H1 (cell line): ENCODE results near the gene GCNA.

Source experiments
- KDM1A ChIP-seq: fragments of 200-600, 300-600 bp; sonication (generic); IDR thresholded peaks from 2 replicates; pipeline ENCODE4 v1.7.1; 2016; ENCODE audit warnings: mild to moderate bottlenecking, low read length, borderline replicate concordance
- RFX5 ChIP-seq: IDR thresholded peaks from 2 replicates; pipeline ENCODE4 v1.6.1; 2011; ENCODE audit warnings: low read depth, low read length, improper control_type of control experiment, borderline replicate concordance
- RNF2 ChIP-seq: fragments of 200-900, 300-1000 bp; sonication (generic); IDR thresholded peaks from 2 replicates; pipeline ENCODE4 v1.7.1; 2016; ENCODE audit warnings: borderline replicate concordance, low read depth, mild to moderate bottlenecking, antibody characterized with exemption, low read length; ENCODE audit not compliant: poor library complexity, severe bottlenecking; ENCODE audit errors: missing control alignments
- TEAD4 ChIP-seq: IDR thresholded peaks from 2 replicates; pipeline ENCODE4 v1.6.1; 2012; ENCODE audit warnings: low read depth, low read length, inconsistent platforms, mixed read lengths

DNA sequence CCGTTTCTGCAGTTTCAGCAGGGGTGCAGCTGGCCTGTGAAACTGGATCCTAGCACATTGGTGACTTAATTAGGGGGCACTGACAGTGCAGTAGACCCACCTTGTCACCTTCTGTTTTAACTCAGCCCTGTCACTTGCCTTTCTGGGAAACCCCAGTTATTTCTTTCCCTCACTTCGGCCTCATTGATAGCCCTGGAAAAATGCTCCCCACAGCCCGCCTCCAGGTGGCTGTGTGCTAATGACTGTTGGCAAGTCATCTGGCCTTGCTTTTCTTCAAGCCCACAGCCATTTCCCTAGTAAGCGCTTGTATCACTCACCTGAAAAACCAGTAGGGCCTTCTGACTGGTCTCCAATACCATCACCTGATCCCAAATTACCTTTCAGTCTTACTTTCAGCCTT, 36.8 kb downstream of the GCNA start:
- TF ChIP-seq TEAD4: no peak
- TF ChIP-seq KDM1A: no peak
- no peak for TF ChIP-seq RNF2
- TF ChIP-seq RFX5: no peak
